GM21529 (cell line): ENCODE results near the gene DNAH10.
"Not testable (repeated sequence)": the region's sequence is repeated elsewhere in the genome, so short reads cannot be mapped to it uniquely, and the experiment has no call there.

ENCODE experiments used
- ATAC-seq: cut with Tn5 transposase; IDR thresholded peaks from one replicate; pipeline ENCODE4 v1.9.1; 2021; ENCODE audit not compliant: unreplicated experiment

The DNAH10 gene

DNA sequence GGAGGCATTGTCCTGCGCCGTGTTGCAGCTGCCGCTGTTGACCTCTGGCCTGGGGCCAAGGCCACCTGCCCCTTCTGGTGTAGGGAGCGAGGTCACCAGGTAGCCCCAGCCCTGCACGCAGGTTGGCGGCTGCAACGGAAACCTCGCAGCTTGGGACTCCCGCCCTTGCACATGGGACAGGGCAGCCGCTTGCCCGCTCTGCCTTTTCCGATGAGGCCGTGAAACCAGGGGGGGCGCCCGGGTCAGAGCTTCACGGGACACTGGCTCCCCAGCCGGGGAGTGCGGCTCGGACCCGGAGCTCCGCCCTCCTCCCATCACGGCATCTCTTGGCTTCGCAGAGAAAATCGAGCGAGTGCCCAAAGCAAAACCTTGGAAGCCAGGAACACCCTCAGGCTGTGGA lies 25.4 kb downstream of the DNAH10 start:
- ATAC-seq = no peak

GRCh38 chr12:123788541-123788940 lies 26.4 kb downstream of the DNAH10 start:
- no peak for ATAC-seq

GRCh38 chr12:123789422-123789821 lies 27.3 kb downstream of the DNAH10 start:
- ATAC-seq = not testable (repeated sequence)

GRCh38 chr12:123790905-123791467 lies 28.9 kb downstream of the DNAH10 start:
- no peak for ATAC-seq

GRCh38 chr12:123794027-123794426 lies 31.9 kb downstream of the DNAH10 start:
- no peak for ATAC-seq

GRCh38 chr12:123798518-123798917 lies 36.4 kb downstream of the DNAH10 start:
- no peak for ATAC-seq

DNA sequence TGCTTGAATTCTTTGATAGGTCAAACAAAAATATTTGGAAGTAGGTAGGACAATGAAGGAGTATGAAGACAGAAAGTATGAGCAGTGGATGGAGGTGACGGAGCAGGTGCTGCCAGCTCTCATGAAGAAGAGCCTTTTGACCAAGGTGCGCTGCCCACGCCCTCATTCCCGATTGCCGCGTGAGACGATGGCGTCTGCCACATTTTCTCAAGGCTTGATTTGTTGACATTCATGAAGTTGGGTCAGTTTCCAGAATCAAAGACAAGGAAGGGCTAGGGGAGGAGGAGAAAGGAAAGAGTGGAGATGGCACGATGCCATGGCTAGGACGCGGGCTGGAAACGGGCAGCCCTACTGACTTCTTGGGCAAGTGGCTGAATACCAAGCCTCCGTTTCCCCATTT lies 37.1 kb downstream of the DNAH10 start:
- ATAC-seq = no peak

DNA sequence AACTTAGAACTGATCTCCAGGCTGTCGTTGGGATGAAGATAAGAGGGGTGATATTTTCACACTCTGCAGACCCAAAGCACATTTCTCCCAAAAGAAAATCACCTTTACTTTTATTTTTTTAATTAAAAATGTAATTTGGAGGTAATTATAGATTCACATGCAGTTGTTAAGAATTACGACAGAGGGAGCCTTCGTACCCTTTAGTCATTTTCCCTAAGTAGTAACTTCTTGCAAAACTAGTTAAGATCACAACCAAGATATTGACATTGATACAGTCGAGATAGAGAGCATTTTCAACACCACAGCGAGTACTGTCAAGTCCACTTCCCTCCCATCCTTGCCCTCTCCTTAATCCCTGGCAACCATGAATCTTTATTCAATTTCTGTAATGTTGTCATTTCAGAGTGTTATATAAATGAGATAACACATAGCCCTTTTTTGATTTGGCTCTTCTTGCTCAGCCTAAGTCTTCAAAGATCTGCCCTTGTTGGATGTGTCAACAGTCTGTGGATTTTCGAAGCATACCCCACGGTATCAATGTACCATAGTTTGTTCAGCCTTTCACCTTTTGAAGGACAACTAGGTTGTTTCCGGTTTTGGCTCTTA lies 39.6 kb downstream of the DNAH10 start:
- ATAC-seq = no peak

DNA sequence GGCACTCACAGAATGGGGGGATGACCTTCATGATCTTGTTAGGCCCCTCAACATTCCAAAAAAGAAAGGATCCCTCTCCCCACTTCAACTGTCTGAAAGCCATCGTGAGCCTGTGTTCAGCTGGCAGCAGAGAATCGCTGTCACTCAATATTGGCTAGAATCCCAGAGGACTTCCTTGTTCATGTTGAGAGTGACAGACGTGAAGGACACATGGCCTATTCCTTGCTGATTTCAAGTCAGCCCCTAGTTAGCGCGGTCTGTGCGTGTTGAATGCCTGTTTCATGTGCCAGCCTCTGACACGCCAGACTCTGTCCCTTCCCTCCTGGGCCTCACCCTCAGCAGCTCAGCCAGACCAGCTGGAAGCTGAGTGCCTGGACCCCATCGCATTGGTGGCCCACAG lies 43.1 kb downstream of the DNAH10 start:
- no peak for ATAC-seq

GRCh38 chr12:123807002-123807401 lies 44.9 kb downstream of the DNAH10 start:
- ATAC-seq = no peak

DNA sequence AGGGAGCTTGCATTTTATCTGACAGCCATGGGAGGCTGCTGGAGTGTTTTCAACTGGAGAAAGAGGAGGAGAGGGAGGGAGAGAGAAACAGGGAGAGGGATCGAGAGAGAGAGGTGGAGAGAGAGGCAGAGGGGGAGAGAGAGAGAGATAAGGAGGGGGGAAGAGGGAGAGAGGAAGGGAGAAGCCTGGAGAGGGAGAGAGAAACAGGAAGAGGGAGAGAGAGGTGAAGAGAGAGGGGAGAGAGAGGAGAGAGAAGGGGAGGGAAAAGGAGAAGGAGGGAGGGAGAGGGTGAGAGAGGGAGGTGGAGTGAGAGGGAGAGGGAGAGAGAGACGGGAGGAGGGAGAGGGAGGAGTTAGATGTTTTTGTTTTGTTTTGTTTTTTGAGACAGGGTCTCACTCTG lies 45.6 kb downstream of the DNAH10 start:
- no peak for ATAC-seq

GRCh38 chr12:123808167-123808566 lies 46.1 kb downstream of the DNAH10 start:
- no peak for ATAC-seq

- ATAC-seq = no peak
Measured at GRCh38 chr12:123813349-123813748, 51.2 kb downstream of the DNAH10 start.

GRCh38 chr12:123815968-123816367 lies 53.9 kb downstream of the DNAH10 start:
- ATAC-seq = no peak

GRCh38 chr12:123816896-123817537 lies 54.9 kb downstream of the DNAH10 start:
- ATAC-seq = no peak

DNA sequence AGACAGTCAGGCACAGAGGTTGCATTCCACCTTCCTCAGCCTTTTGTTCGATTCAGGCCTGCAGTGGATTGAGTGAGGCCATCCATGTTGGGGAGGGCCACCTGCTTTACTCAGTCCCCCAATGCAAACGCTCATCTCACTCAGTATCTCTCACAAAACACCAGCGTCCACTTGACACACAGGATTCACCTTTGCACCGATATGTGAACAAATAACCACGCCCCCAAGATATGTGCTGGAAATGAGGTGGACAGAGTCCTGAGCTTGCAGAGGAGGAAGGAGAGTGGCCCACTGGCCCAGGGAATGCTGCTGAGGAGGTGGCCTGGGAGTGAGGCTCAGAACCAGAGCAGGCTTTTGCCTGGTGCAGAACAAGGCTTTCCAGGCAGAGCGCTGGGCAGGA lies 60.7 kb downstream of the DNAH10 start:
- ATAC-seq = no peak

GRCh38 chr12:123828120-123828519 lies 66.0 kb downstream of the DNAH10 start:
- no peak for ATAC-seq

DNA sequence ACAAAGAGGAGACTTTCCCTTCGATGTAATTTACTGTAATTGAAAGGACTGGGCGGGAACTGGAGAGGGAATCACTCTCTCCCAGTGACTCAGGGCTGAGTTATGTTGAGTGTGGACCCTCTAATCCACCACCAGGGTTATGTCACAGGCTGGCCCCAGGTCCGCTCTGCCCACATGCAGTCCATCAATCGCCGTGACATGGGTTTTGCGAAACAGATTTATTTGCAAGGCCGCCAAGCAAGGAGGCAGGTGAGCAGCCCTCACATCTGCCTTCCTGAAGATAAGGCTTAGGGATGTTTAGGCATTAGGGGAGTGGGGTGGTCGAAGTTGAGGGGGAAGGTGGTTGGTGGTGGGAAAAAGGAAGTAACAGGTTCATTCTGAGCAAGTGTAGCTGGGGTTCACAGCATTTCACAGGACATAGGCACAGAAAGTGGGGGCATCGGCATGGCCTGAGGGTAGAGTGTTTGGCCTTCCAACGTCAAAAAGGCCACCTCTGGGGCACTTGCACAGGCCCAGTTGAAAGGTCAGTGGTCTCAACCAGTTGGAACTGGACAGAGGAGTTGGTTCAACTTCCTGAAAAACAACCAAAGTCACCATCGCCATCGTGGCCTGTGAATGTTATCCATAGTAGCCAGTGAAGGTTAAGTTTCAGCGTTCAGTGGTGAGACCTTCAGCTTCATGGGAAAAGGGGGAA lies 66.9 kb downstream of the DNAH10 start:
- no peak for ATAC-seq

GRCh38 chr12:123829561-123829960 lies 67.5 kb downstream of the DNAH10 start:
- ATAC-seq = no peak

- no peak for ATAC-seq
Measured at GRCh38 chr12:123830675-123831074, 68.6 kb downstream of the DNAH10 start.

- ATAC-seq = no peak
Measured at GRCh38 chr12:123832052-123832451, 70.0 kb downstream of the DNAH10 start.

DNA sequence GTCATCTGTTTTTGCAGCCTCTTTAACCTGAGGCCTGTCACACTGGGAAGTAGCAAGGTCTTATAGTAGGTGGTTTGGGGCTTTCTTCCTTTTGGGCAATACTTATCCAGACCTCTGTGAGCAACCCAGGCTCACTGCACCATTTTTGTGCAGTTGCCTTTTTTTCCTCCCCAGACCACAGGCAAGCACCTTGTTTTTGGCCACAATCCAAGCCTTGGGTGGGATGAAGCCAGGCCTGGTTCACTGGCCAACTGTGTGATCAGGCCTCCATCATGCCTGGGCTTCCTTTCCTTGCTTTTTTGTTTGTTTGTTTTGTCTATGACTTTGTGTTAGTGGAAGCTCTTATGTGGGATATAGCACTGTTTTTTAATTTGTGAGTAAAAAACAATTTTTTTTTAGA lies 71.7 kb downstream of the DNAH10 start:
- no peak for ATAC-seq
